HUES48 (cell line): ENCODE data around the gene AK2.
"Not testable (repeated sequence)": the region's sequence is repeated elsewhere in the genome, so short reads cannot be mapped to it uniquely, and the experiment has no call there.

ENCODE experiments used
- H3K27ac ChIP-seq: one replicate; pipeline ENCODE4 v1.7.0; 2013; ENCODE audit warnings: low read depth, low read length, inconsistent platforms
- H3K27me3 ChIP-seq: 2 replicates; pipeline ENCODE4 v1.6.1; 2013; ENCODE audit warnings: mild to moderate bottlenecking, low read length; ENCODE audit not compliant: control insufficient read depth, insufficient read depth
- H3K36me3 ChIP-seq: 2 replicates; pipeline ENCODE4 v1.6.1; 2013; ENCODE audit warnings: low read length; ENCODE audit not compliant: control insufficient read depth, insufficient read depth
- H3K4me1 ChIP-seq: 2 replicates; pipeline ENCODE4 v1.6.1; 2013; ENCODE audit warnings: mild to moderate bottlenecking, low read length; ENCODE audit not compliant: control insufficient read depth, insufficient read depth
- H3K4me3 ChIP-seq: 2 replicates; pipeline ENCODE4 v1.5.1; 2013; ENCODE audit warnings: mild to moderate bottlenecking, low read depth, low read length
- H3K9ac ChIP-seq: 2 replicates; pipeline ENCODE4 v1.6.1; 2013; ENCODE audit warnings: mild to moderate bottlenecking, low read depth, low read length, moderate library complexity
- H3K9me3 ChIP-seq: 2 replicates; pipeline ENCODE4 v1.6.1; 2013; ENCODE audit warnings: low read length; ENCODE audit not compliant: control insufficient read depth, insufficient read depth

AK2 gene

DNA sequence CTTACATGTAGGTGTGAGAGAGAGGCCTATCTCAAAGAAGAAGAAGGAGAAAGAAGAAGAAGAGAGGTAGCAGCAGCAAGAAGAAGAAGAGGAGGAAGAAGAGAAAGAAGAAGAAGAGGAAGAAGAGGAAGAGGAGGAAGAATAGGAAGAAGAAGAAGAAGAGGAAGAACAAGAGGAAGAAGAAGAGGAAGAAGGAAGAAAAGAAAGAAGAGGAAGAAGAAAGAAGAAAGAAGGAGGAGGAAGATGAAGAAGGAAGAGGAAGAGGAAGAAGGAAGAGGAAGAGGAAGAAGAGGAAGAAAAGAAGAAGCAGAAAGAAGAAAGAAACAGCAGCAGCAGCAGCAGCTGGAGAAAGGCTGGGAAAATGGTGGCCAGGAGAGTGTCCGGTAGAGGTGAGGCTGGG lies 33.9 kb upstream of the AK2 start:
- Histone ChIP-seq H3K4me3 (no peak overlapping the region), H3K36me3 (no peaks in the 10 kb centered on the region), H3K27me3 (no peaks in the 10 kb centered on the region), H3K9me3 (no peaks in the 10 kb centered on the region), H3K4me1 (no peaks in the 10 kb centered on the region), H3K9ac (no peak overlapping the region), H3K27ac (no peak overlapping the region)

DNA sequence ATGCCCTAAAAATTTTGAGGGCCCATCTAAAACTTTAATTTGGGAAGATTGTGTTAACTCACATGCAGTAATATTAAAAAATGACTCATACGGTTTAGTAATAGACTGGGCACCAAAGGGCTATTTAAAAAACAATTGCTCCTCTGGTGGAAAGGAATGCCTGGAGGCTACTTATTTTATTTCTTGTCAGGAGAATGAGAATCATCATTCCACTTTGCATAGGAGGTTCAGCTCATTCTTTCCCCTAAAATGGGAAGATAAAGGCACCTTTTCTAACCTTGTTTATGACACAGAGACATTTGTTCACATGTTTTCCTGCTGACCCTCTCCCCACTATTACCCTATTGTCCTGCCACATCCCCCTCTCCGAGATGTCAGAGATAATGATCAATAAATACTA lies 31.4 kb upstream of the AK2 start:
- not testable (repeated sequence) for H3K4me3 ChIP-seq, H3K4me1 ChIP-seq, H3K36me3 ChIP-seq, H3K27ac ChIP-seq, H3K9ac ChIP-seq, H3K27me3 ChIP-seq
- H3K9me3 ChIP-seq, result peaks cover 19% of the 10 kb centered on the region

DNA sequence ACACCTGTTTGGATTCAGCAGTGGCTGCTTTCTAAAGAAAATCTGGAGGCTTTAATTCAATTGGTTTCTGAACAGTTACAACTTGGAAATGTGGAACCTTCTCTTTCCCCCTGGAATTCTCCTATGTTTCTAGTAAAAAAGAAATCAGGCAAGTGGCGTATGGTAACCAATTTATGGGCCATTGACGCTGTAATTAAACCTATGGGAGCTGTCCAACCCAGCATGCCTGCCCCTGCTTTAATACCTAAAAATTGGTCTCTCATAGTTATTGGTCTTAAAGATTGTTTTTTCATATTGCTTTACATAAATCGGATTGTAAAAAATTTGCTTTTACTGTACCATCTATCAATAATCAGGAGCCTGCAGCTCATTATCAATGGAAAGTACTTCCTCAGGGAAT lies 29.8 kb upstream of the AK2 start:
- not testable (repeated sequence) for H3K4me1 ChIP-seq, H3K9ac ChIP-seq, H3K36me3 ChIP-seq, H3K4me3 ChIP-seq, H3K27me3 ChIP-seq, H3K27ac ChIP-seq
- peaks cover 34% of the 10 kb centered on the region for H3K9me3 ChIP-seq

DNA sequence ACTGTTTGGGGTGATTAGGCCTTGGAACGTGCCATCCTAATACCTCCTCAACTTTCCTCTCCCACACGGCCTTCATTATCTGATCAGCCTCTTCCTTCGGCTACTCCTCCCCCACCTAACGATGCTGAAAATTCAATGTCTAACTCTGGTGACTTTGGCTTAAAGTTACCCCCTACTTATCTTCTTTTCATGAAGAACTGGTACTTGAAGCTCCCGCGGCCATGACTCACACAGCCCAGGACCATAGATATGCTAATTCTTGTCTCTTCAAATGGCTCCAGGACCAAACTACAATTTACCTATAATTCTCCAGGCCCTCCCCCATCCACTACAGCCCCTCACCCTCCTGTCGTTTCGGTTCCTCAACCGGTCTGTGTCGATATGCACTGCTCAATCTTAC lies 28.6 kb upstream of the AK2 start:
- no peaks in the 10 kb centered on the region for H3K4me1 ChIP-seq
- no peak overlapping the region for H3K9ac ChIP-seq
- H3K27ac ChIP-seq, result peak overlapping the region; percentile 39
- peaks cover 35% of the 10 kb centered on the region for H3K9me3 ChIP-seq
- no peaks in the 10 kb centered on the region for H3K36me3 ChIP-seq
- no peaks in the 10 kb centered on the region for H3K27me3 ChIP-seq
- no peak overlapping the region for H3K4me3 ChIP-seq

DNA sequence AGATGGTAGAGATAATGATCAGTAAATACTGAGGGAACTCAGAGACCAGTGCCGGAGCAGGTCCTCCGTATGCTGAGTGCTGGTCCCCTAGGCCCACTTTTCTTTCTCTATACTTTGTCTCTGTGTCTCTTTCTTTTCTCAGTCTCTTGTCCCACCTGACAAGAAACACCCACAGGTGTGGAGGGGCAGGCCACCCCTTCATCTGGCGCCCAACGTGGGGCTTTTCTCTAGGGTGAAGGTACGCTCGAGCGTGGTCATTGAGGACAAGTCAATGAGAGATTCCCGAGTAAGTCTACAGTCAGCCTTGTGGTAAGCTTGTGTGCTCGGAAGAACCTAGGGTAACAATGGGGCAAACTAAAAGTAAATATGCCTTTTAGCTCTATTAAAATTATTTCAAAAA lies 27.6 kb upstream of the AK2 start:
- H3K9ac ChIP-seq, H3K4me1 ChIP-seq, H3K36me3 ChIP-seq, H3K27ac ChIP-seq, H3K27me3 ChIP-seq, H3K4me3 ChIP-seq: not testable (repeated sequence)
- peaks cover 35% of the 10 kb centered on the region for H3K9me3 ChIP-seq

DNA sequence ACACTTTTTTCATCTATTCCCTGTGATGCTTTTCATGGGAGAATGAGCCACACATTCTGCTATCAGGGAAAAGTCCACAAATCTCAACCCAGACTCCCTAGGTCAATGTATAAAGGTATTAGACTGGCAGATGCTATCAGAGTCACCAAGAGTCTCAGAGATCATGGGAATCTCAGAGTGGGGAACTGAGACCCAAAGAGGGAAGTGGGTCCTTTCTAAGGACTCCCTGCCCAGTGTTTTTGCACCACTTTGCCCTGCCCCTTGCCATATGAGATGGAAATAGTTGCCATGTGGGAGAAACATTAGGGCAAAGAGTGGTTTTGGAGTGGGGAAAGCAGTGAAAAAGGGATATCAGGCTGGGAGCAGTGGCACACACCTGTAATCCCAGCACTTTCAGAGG lies 25.2 kb upstream of the AK2 start:
- Histone ChIP-seq H3K9me3 (peaks cover 35% of the 10 kb centered on the region), H3K27ac (no peak overlapping the region), H3K4me3 (no peak overlapping the region), H3K36me3 (no peaks in the 10 kb centered on the region), H3K27me3 (no peaks in the 10 kb centered on the region), H3K9ac (no peak overlapping the region), H3K4me1 (no peaks in the 10 kb centered on the region)

DNA sequence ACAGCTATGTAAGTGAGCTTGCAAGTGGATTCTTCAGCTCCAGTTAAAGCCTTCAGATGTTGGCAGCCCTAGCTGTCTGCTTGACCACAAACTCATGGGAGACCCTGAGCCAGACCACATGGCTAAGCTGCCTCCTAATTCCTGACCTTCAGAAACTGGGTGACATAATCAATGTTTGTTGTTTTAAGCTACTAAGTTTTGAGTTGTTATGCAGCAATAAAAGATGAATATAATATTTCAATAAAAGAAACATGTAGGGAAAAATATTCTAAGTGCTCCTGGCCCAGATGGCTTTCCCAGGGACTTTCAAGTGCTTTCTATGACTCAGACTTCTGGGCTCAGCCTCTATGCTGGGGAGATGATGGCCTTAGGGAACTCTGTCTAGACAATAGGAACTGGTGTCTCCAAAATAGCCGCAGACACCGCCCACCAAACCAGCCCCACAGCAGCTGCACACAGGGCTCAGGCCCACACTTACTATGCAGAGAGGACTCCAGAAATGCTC lies 23.9 kb upstream of the AK2 start:
- no peak overlapping the region for H3K9ac ChIP-seq
- no peaks in the 10 kb centered on the region for H3K36me3 ChIP-seq
- H3K27me3 ChIP-seq, result no peaks in the 10 kb centered on the region
- H3K9me3 ChIP-seq, result peaks cover 35% of the 10 kb centered on the region
- no peak overlapping the region for H3K4me3 ChIP-seq
- H3K27ac ChIP-seq, result no peak overlapping the region
- H3K4me1 ChIP-seq, result no peaks in the 10 kb centered on the region

DNA sequence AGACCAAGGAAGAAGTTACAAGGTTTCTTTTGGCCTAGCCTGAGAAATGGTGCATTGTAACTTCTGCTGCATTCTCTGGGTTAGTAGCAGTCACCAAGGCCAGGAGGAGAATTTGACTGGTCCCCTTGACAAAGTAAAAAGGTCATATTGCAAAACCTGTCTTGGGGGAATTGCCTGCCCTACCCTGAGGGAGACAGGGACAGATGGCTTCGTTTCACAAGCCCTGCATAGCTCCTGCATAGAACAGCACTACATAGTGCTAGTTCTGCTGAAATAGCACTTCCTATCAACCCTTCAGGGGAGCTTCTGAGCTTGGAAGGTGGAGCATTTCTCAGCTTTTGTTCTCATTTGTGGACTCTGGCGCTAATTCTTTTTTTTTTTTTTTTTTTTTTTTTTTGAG lies 20.4 kb upstream of the AK2 start:
- no peak overlapping the region for H3K27ac ChIP-seq
- H3K9ac ChIP-seq, result no peak overlapping the region

DNA sequence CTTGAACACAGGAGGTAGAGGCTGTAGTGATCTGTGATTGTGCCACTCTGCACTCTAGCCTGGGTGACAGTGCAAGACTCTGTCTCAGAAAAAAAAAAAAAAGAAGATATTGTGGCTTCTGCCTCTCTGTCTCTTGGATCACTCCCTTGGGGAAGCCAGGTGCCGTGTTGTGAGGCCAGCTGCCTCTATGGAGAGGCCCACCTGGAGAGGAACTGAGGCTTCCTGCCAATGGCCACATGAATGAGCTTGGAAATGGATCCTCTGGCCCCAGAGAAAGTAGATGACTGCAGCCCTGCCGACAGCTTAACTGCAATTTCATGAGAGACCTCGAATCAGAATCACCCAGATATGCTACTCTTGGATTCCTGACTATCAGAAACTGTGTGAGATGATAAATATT lies 19.7 kb upstream of the AK2 start:
- no peaks in the 10 kb centered on the region for H3K36me3 ChIP-seq
- no peaks in the 10 kb centered on the region for H3K27me3 ChIP-seq
- H3K9ac ChIP-seq, result no peak overlapping the region
- H3K27ac ChIP-seq, result no peak overlapping the region
- H3K4me1 ChIP-seq, result no peaks in the 10 kb centered on the region
- H3K9me3 ChIP-seq, result 0 out of 2 replicates have a peak, but pooled peaks cover under 1% of the 10 kb centered on the region
- no peak overlapping the region for H3K4me3 ChIP-seq

More for the DNA sequence above, 20.4 kb upstream of the AK2 start:
- H3K4me3 ChIP-seq, result no peak overlapping the region
- no peaks in the 10 kb centered on the region for H3K36me3 ChIP-seq
- no peaks in the 10 kb centered on the region for H3K27me3 ChIP-seq
- H3K4me1 ChIP-seq, result no peaks in the 10 kb centered on the region
- 0 out of 2 replicates have a peak, but pooled peaks cover 7% of the 10 kb centered on the region for H3K9me3 ChIP-seq

DNA sequence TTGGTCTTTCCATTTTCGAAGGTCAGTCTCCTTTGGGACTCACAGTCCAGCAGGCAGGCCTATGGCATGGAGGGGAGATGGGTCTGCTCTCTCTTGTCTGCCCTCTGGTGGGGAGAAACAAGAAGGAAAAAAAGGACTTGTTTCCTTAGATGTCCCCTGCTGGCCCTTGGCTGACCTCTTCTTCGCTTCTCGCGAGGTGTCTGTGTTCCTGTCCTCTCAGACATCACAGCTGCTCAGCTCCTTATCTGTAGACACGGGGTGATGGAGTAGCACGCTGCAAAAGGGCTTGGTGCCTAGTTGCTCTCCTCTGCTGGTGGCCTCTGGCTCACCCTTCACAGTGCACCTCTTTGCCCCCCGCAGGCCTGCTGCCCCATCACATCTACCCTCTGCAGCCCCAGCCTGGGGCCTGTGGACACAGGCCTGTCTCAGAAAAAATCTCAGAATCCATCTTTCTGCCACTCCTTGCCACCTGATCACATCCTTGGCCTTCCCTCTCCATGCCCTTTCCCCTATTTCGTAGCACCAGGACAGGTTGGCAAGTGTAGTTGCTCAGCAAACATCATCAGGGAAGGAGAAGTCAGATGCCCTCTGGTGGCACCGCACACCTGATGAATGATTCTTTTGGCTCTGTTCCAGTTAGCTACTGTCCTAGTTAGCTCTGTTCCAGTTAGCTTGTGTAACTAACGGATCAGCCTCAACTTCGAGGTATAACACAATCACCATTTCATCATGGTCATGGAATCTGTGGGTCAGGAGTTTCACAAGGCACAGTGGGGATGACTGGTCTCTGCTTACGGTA lies 18.7 kb upstream of the AK2 start:
- Histone ChIP-seq H3K9me3 (0 out of 2 replicates have a peak, but pooled peaks cover 3% of the 10 kb centered on the region), H3K27ac (no peak overlapping the region), H3K4me3 (no peak overlapping the region), H3K36me3 (no peaks in the 10 kb centered on the region), H3K4me1 (no peaks in the 10 kb centered on the region), H3K27me3 (no peaks in the 10 kb centered on the region), H3K9ac (no peak overlapping the region)

DNA sequence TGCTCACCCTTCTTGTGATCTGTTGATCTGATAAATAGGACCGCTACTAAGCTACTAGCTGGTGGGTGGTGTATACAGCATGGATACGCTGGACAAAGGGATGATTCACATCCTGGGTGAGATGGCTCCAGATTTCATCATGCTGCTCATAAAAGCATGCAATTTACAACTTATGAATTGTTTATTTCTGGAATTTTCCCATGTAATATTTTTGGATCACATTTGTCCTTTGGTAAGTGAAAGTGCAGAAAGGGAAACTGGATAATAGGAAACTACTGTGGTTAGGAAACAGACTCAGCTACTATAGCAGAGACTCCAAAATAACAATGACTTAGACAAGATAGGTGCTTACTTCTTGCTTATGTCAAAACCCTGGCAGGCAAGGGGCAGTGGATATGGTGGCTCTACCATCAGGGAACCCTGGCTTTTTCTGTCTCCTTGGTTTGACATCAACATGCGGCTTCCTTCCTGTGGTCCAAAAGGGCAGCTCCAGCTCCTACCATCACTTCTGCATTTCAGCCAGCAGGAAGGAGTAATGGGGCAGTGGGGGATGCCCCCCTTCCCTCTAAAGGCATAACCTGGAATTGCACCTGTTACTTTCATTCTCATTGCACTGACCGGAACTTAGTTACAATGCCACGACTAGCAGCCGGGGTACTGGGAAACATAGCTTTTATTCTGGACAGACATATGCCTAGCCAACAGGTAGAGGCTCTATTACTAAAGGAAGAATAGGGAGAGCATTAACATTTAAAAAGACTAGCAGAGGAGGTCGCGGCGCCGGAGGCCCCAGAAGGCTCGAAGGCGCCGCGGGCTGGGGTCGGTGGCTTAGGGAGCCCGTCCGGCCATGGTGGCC lies 13.8 kb upstream of the AK2 start:
- H3K4me1 ChIP-seq, result no peaks in the 10 kb centered on the region; the same call in 1 of the 2 replicates
- H3K27ac ChIP-seq, result no peak overlapping the region
- H3K9ac ChIP-seq, result no peak overlapping the region
- no peaks in the 10 kb centered on the region for H3K36me3 ChIP-seq
- no peak overlapping the region for H3K4me3 ChIP-seq
- H3K27me3 ChIP-seq, result no peaks in the 10 kb centered on the region
- 0 out of 2 replicates have a peak, but pooled peaks cover 6% of the 10 kb centered on the region for H3K9me3 ChIP-seq
